ENCODE measurements around the gene C20orf144. TPM values are rescaled to one million over a fixed set of nuclear protein-coding genes. Genes with fewer than 3 reads are reported as not detected.

C20orf144 gene
- total RNA-seq, 1 donor from 2014 or later: not detected

Other genes starting within 250 kb of the C20orf144 start
- 22.1 TPM for gene SNTA1, start 218.6 kb upstream of the C20orf144 start, total RNA-seq
- 10.5 TPM for gene CBFA2T2, start 172.2 kb upstream of the C20orf144 start, total RNA-seq
- gene ACTL10, start 4.6 kb downstream of the C20orf144 start, total RNA-seq: 0.93 TPM
- gene NECAB3, start 12.1 kb downstream of the C20orf144 start, total RNA-seq: 22.5 TPM
- gene E2F1, start 24.1 kb downstream of the C20orf144 start, total RNA-seq: 2.3 TPM
- 7.0 TPM for gene PXMP4, start 58.0 kb downstream of the C20orf144 start, total RNA-seq
- 3.1 TPM for gene ZNF341, start 69.7 kb downstream of the C20orf144 start, total RNA-seq
- gene CHMP4B, start 149.0 kb downstream of the C20orf144 start, total RNA-seq: 85.2 TPM